NCI-H345 (cell line): ENCODE data around the gene TIRAP.
"Not testable (repeated sequence)": the region's sequence is repeated elsewhere in the genome, so short reads cannot be mapped to it uniquely, and the experiment has no call there.

Experiments used
- DNase-seq: peaks from one replicate; lab custom pipeline; 2025; lab: John Stamatoyannopoulos, UW

The TIRAP gene

GRCh38 chr11:126284829-126285228, 1.9 kb downstream of the TIRAP start:
- DNase-seq = peak; percentile 90

GRCh38 chr11:126288237-126288636, 5.3 kb downstream of the TIRAP start:
- no peak for DNase-seq

DNA sequence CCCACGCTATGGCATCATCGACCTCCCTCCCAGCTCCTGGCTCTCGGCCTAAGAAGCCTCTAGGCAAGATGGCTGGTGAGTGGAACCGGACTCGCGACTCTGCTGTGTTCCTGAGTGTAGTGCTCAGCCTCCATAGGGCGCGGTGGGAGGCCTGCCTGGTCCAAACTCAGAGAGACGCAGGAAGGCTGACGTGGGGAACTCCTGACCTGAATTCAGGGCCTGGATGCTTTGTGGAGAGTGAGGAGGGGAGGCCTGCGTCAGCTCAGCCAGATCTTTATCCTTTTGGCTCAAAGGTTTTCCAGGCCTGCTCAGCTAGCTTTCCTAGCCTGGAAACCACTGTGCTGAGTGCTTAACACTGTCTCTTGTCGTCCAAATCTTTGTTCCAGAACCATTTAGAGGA, 8.0 kb downstream of the TIRAP start:
- no peak for DNase-seq

DNA sequence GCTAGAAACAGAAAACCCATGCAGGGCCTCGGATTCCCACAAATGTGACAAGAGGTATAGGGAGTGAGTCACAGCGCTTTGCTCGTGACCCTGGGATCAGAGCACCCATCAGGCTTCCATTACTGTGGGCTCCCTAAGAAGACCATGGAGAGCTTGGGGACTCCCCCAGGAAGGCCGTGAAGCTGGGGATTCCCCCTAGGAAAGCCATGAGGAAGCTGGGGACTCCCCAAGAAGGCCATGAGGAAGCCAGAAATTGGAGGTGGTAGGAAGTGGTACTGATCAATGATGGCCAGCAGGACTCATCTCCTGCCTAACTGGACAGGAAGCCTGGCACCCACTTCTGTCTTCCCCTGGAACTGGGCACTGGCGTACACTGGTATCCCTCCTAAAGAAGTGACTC, 10.8 kb downstream of the TIRAP start:
- DNase-seq = no peak

DNA sequence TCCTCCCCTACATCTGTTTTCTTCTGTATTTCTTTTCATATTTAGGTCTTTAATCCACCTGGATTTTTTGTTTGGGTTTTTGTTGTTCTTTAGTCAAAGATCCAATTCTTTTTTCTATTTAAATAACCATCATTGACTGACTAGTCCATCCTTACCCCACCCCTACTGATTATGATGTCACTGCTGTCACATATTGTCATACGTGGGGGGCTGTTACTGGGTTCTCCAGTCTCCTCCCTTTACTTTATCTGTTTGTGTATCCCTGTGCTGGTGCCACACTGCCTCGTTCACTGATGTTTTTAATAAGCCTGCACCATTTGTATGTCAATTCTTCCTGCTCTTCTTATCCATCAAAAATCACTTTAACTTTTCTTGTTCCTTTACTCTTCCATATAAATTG, 14.1 kb downstream of the TIRAP start:
- DNase-seq = no peak

DNA sequence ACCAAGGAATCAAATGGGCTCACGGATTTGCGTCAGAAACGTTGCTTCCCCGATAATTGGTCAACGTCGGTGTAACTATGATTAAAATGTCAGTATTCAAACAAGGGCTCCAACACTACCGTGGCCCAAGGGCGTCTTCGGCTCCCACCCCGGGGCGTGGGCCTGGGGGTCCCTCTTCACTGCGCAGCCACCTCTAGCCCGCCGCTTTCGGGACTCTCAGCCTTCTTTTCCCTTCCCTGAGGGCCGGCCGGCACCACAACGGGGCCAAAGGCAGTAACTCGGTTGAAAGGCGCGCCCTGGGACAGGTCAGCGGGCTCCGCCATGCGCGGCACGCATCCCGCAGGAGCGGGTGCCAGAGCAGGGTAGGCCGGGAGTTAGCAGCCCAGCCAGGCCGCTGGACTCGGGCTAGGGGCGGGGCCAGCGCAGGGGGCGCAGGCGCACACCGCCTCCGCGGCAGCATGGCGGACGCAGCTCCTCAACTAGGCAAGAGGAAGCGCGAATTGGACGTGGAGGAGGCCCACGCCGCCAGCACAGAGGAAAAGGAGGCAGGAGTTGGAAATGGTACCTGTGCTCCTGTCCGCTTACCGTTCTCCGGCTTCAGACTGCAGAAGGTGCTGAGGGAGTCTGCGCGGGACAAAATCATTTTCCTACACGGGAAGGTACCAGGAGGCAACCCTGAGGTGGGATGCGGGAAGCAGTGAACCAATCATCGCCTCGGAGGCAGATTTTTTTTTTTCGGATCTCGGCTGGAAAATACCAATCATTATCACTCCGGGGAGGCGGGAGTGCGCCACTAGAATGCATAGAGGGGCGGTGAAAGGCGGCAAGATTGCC, 20.9 kb downstream of the TIRAP start, which contains the start of gene DCPS:
DCPS (plus strand) TSS at position 438 of the 834 bp plus-strand sequence; CDS start at position 459, 21 bp downstream.
- DNase-seq = peak; percentile 89

DNA sequence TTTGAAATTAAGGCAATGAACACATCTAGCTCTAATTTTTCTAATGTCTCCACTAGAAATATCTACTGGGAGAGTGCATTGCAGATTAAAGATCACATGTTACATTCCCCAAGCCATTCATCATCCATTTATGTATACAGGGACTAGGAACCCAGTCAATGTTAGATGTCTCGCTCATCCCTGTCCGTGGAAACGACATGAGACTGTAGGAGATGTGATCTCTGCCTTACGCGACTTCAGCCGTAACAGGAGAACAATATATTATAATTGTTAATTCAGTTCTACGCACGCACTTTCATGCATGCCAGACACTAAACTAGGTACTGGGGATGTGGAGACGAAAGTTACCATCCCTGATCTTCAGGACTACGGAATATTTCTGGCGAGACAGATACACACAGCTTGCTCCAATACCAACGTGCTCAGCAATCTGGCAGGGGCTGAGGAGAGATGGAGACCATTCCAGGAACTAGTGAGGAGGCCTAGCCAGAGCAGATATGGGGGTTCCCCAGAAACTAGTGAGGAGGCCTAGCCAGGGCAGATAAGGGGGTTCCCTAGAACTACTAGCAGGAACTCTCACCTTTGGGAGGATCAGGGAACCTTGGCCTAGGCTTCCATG, 21.7 kb downstream of the TIRAP start:
- DNase-seq = no peak

GRCh38 chr11:126305699-126306098, 22.8 kb downstream of the TIRAP start:
- no peak for DNase-seq

- DNase-seq = peak; percentile 18
Observed at GRCh38 chr11:126307706-126308105, 24.8 kb downstream of the TIRAP start.

GRCh38 chr11:126308271-126308671, 25.4 kb downstream of the TIRAP start:
- DNase-seq = no peak

DNA sequence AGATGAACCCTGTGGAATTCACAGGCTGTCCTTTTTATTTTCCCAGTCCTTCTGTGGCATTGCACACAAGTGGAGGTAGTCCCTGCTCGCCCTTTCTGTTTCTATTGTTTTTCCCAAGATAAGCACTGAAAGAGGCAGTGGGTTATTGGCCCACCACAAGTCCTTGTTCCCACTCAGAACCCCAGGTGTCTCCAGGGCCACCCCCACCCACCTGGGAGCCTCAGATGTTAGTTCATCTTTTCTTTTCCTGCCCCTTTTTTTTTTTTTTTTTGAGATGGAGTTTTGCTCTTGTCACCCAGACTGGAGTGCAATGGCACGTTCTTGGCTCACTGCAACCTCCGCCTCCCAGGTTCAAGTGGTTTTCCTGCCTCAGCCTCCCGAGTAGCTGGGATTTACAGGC, 25.9 kb downstream of the TIRAP start:
- not testable (repeated sequence) for DNase-seq

DNA sequence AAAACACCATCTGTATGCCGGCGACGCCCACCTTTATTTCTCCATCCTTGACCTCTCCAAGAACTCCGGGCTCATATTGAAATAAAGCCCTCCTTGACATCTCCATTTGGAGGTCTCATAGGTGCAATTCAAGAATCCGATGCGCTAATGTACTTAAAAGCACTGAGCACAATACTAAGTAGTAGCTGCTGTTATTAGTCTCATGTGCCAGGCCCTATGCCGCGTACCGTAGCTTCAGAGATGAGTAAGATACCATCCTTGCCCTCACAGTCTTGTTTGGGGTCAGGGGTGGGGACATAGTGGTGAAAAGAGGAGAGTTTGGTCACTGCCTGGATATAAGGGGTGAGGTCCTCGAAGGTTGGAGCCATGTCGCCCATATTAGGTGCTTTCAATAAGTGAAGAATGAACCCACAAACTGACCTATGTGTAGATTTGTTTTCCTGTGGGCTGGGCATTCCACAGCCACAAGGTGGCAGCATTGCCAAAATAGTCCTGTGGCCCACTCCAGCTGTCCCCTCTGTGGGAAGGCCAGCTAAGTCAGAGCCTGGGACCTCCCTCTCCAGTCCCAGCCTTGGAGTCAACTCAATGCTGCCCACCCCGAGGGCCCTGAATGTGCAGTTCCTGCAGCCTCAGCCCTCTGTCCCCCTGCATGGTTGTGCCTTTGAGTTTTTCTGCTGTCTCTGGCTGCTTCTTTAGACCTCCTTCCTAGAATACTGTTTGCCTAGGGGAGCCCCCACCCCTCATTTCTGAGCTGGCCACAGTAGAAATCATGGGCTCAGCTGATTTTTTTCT, 27.5 kb downstream of the TIRAP start:
- DNase-seq = peak; percentile 74

- no peak for DNase-seq
Observed at GRCh38 chr11:126310992-126311310, 28.1 kb downstream of the TIRAP start.

- DNase-seq = no peak
Observed at GRCh38 chr11:126311401-126312291, 28.8 kb downstream of the TIRAP start.

DNA sequence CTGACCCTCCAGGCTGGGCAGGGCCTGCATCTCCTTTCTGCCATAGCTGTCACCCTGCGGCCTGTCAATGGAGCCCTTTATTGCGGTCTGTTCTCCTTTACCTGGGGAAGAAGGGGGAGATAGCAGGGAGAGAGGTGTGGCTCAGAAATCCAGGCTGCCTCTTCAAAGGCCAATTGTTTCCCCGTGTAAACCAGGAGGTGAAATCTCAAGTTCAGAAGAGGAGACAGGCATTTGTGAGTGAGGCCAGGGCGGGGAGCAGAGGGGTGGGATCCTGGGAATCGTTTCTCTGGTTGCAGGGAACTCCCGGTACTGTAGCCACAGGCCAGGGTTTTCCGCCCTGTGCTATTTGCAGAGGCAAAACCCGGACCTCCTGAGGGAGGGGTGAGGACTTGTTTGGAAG, 30.1 kb downstream of the TIRAP start:
- no peak for DNase-seq

DNA sequence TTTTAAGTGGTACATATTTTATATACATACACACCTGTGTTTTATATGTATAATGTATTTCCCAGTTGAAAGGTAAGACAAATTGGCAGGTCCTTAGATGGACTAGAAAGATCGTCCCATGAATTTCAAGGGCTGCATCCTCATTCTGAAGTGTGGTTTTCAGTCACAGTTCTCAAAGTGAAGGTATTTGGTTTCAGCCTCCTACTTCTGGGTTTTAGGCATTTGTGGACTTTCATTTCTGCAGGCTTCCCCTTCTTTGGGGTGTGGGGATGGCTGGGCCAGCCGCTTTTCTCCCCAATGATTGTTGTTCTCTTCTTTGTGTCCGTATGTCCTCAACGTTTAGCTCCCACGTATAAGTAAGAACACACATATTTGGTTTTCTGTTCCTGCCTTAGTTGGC, 30.9 kb downstream of the TIRAP start:
- no peak for DNase-seq

GRCh38 chr11:126317432-126317755, 34.5 kb downstream of the TIRAP start:
- no peak for DNase-seq

DNA sequence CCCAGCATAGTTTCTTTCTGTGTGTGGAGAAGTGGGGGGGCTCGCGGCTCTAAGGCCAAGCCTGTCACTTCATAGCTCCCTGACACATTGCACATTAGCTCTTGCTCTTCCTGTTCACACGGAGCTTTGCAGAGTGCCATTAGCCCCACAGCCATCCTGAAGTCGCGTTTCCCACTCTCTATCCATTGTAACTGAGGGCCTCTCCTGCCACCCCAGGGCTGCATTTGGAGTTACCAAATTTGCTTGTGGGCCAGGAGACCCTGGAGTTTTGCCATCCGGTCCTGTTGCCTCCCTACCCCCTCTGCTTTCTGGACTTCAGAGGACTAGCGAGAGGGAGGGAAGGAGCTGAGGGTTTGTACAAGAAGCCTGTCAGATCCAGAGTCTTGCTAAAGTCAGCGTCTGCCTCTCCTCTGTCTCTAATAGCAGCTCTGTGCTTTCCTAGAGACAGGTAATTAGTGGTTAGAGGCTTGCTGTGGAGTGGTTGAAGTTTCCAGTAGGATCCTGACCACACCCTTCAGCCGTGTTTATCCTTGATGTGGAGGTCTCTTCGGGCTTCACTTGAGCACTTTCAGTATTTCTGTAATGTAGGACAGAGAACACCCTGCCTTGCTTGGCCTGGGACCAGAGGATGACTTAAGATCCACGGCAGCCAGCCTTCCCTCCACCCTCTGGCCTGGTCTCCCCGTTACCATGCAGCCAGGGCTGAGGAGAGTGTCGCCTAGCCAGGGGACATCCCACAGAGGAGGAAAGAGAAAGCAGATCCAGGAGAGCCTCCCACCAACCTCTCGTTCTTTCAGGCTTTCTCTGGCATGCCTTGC, 35.1 kb downstream of the TIRAP start:
- no peak for DNase-seq

- no peak for DNase-seq
Observed at GRCh38 chr11:126318574-126319373, 35.9 kb downstream of the TIRAP start.

DNA sequence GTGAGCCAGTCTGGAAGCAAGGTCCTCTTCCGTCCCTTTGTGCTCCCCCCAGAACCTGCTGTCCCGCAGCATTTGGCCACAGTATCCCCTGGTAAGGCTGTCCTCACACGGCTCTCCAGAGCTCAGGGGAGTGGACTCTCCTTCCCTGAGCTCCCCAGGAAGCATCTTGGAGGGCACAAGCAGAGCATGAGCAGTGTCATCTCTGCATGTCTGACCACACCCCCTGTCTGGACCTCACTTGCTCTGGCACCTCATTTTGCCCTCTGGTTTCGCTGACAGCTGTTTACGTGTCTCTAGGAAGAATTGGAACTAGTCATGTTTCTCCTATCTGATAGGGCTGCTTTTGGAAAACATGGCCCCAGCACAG, 36.5 kb downstream of the TIRAP start:
- no peak for DNase-seq
